K562 (cell line): ENCODE data around the gene ZNF438. TPM values are rescaled to one million over a fixed set of nuclear protein-coding genes. Genes with fewer than 3 reads are reported as not detected.

ENCODE experiments used
- ATAC-seq: fragments of 200-7000 bp; cut with Tn5 transposase; 3 replicates; pipeline ENCODE4 v1.9.1; 2020; ENCODE audit warnings: moderate library complexity
- BruUV-seq: library from RNA; stranded (reverse); fragments of 400-500 nt; replicated peaks from 2 replicates; lab custom pipeline; 2021; lab: Mats Ljungman, UMichigan
- CTCF ChIA-PET: fragments of 300-600 bp; formaldehyde crosslinking; extraction: SDS; loops from one replicate; lab custom pipeline; 2021; ENCODE audit warnings: low intra/inter-chr PET ratio; lab: Yijun Ruan, JAX
- POLR2A ChIA-PET: fragments of 300-600, 350-650 bp; sonication (Branson Sonifier 250); formaldehyde crosslinking; extraction: SDS; loops from one replicate; lab custom pipeline; 2021; ENCODE audit warnings: antibody characterized with exemption, inconsistent platforms; lab: Yijun Ruan, JAX
- DNase-seq, 4 experiments: peaks; one replicate each; pipeline versions ENCODE4 v3.0.0 to v3.0.0-alpha.2; 2011 to 2018; ENCODE audit warnings: low spot score in 3 of 4, mixed read lengths in 3 of 4; ENCODE audit errors: extremely low read depth in 1 of 4
- FAIRE-seq: peaks from 2 replicates; lab custom pipeline; 2011; peaks lifted over from hg19 to GRCh38; lab: Jason Lieb, UNC
- H2AFZ ChIP-seq: 2 replicates; pipeline ENCODE4 v1.6.0; 2011; ENCODE audit warnings: low read depth, low read length, control low read depth, inconsistent platforms
- H3K27ac ChIP-seq: fragments of 200-600 bp; 3 replicates; pipeline ENCODE4 v1.8.0; 2011; ENCODE audit warnings: low read depth, mild to moderate bottlenecking, control low read depth, inconsistent platforms, low read length, moderate library complexity, mixed read lengths; ENCODE audit errors: extremely low read depth
- H3K27me3 ChIP-seq, 2 experiments: fragments of 300-600 bp in 1 of 2; 2 replicates in 1 of 2; 3 replicates in 1 of 2; pipeline versions ENCODE4 v1.6.0 to v1.8.0; 2011; ENCODE audit warnings: inconsistent platforms in 2 of 2, low read length in 2 of 2, mild to moderate bottlenecking in 1 of 2, mixed read lengths in 1 of 2, moderate library complexity in 1 of 2; ENCODE audit not compliant: control insufficient read depth in 2 of 2, insufficient read depth in 2 of 2
- H3K36me3 ChIP-seq: fragments of 300-600 bp; 3 replicates; pipeline ENCODE4 v1.8.0; 2011; ENCODE audit warnings: mild to moderate bottlenecking, low read length, inconsistent platforms; ENCODE audit not compliant: control insufficient read depth, insufficient read depth
- H3K4me1 ChIP-seq, 2 experiments: fragments of 200-600 bp in 1 of 2; replicated peaks in 1 of 2; 2 replicates in 1 of 2; 3 replicates in 1 of 2; pipeline versions ENCODE4 v1.5.1 to v1.8.0; 2011; ENCODE audit warnings: inconsistent platforms in 2 of 2, low read length in 2 of 2, mild to moderate bottlenecking in 1 of 2, mixed read lengths in 1 of 2, moderate library complexity in 1 of 2; ENCODE audit not compliant: control insufficient read depth in 2 of 2, insufficient read depth in 2 of 2
- H3K4me2 ChIP-seq: 2 replicates; pipeline ENCODE4 v1.6.1; 2011; ENCODE audit warnings: low read length, control low read depth, inconsistent platforms, mixed read lengths; ENCODE audit not compliant: insufficient read depth
- H3K4me3 ChIP-seq: fragments of 200-600 bp; sonication (generic), shearing (Covaris generic); 2 replicates; pipeline ENCODE4 v1.5.1; 2016; ENCODE audit warnings: control low read depth, inconsistent platforms
- H3K79me2 ChIP-seq: fragments of 200-600 bp; 3 replicates; pipeline ENCODE4 v1.8.0; 2011; ENCODE audit warnings: low read length, inconsistent platforms; ENCODE audit not compliant: control insufficient read depth, insufficient read depth
- H3K9ac ChIP-seq, 2 experiments: 2 replicates each; pipeline versions ENCODE4 v1.6.0 to v1.6.1; 2011; ENCODE audit warnings: low read depth in 2 of 2, low read length in 2 of 2, control low read depth in 1 of 2, inconsistent platforms in 1 of 2, mild to moderate bottlenecking in 1 of 2, mixed read lengths in 1 of 2; ENCODE audit not compliant: insufficient read depth in 1 of 2
- H3K9me1 ChIP-seq: one replicate; pipeline ENCODE4 v1.6.0; 2011; ENCODE audit warnings: inconsistent platforms, mild to moderate bottlenecking, low read length, moderate library complexity; ENCODE audit not compliant: control insufficient read depth, insufficient read depth
- H3K9me3 ChIP-seq: replicated peaks from 2 replicates; pipeline ENCODE4 v1.5.1; 2011; ENCODE audit warnings: low read depth, low read length, inconsistent platforms; ENCODE audit not compliant: control insufficient read depth, insufficient read depth
- H4K20me1 ChIP-seq: replicated peaks from 2 replicates; pipeline ENCODE4 v1.6.1; 2011; ENCODE audit warnings: low read length, inconsistent platforms, mixed read lengths; ENCODE audit not compliant: control insufficient read depth, insufficient read depth
- ARHGAP35 ChIP-seq: fragments of 450-650 bp; IDR thresholded peaks from 2 replicates; pipeline ENCODE4 v1.6.1; 2018; ENCODE audit not compliant: partially characterized antibody
- BCOR ChIP-seq: fragments of 450-650 bp; IDR thresholded peaks from 2 replicates; pipeline ENCODE4 v1.6.1; 2016
- BRF2 ChIP-seq: IDR thresholded peaks from 3 replicates; pipeline ENCODE4 v1.6.1; 2011; ENCODE audit warnings: borderline replicate concordance, mild to moderate bottlenecking; ENCODE audit not compliant: insufficient read length, insufficient read depth
- CAMTA2 ChIP-seq: fragments of 250-450 bp; sonication (Bioruptor Pico); conservative IDR thresholded peaks from 2 replicates; pipeline ENCODE4 v1.5.1; 2022
- CHD2 ChIP-seq: IDR thresholded peaks from 2 replicates; pipeline ENCODE4 v1.6.1; 2011; ENCODE audit warnings: low read depth, low read length
- EP400 ChIP-seq: fragments of 450-650 bp; IDR thresholded peaks from 2 replicates; pipeline ENCODE4 v1.6.1; 2017; ENCODE audit warnings: antibody characterized with exemption, mild to moderate bottlenecking, moderate library complexity
- FOSL1 ChIP-seq: fragments of 200-800 bp; sonication (Bioruptor generic); conservative IDR thresholded peaks from 2 replicates; pipeline ENCODE4 v1.6.1; 2016; ENCODE audit warnings: missing genetic modification characterization, missing compliant biosample characterization
- HDGF ChIP-seq: fragments of 450-650 bp; IDR thresholded peaks from 2 replicates; pipeline ENCODE4 v1.6.1; 2016
- KAT2B ChIP-seq: IDR thresholded peaks from one replicate; pipeline ENCODE4 v1.6.1; 2012; ENCODE audit warnings: low read depth, mild to moderate bottlenecking, control low read depth, inconsistent platforms, low read length, moderate library complexity
- L3MBTL2 ChIP-seq: fragments of 450-650 bp; IDR thresholded peaks from 2 replicates; pipeline ENCODE4 v1.6.1; 2016; ENCODE audit warnings: mild to moderate bottlenecking, moderate library complexity
- NKRF ChIP-seq: fragments of 450-650 bp; IDR thresholded peaks from 2 replicates; pipeline ENCODE4 v1.6.1; 2016; ENCODE audit warnings: borderline replicate concordance
- RAD51 ChIP-seq: fragments of 450-650 bp; IDR thresholded peaks from 2 replicates; pipeline ENCODE4 v1.7.1; 2016; ENCODE audit warnings: low read depth, mild to moderate bottlenecking, borderline replicate concordance
- YBX1 ChIP-seq: fragments of 450-650 bp; IDR thresholded peaks from 2 replicates; pipeline ENCODE4 v1.7.1; 2016; ENCODE audit warnings: mild to moderate bottlenecking
- ZBTB12 ChIP-seq: fragments of 250-450 bp; sonication (Bioruptor Pico); IDR thresholded peaks from 2 replicates; pipeline ENCODE4 v1.4.0; 2020
- ZNF263 ChIP-seq: sonication (generic); formaldehyde crosslinking; IDR thresholded peaks from 2 replicates; pipeline ENCODE4 v1.8.0; 2022; ENCODE audit warnings: mild to moderate bottlenecking, missing genetic modification reagents, borderline replicate concordance
- ZSCAN32 ChIP-seq: fragments of 450-650 bp; formaldehyde crosslinking; IDR thresholded peaks from 2 replicates; pipeline ENCODE4 v1.4.0; 2020; ENCODE audit warnings: mild to moderate bottlenecking, moderate library complexity
- WGBS: fragments of 100-300 bp; shearing (Covaris generic); methylation state at CpG from one replicate; pipeline ENCODE4 v1.1.6; 2016; ENCODE audit warnings: low coverage, mixed read lengths; ENCODE audit not compliant: insufficient coverage; ENCODE audit errors: missing lambda C conversion rate; 5-methylcytosine and 5-hydroxymethylcytosine counted together
- in situ Hi-C: fragments of 300-500 bp; cut with MboI; formaldehyde crosslinking; loops from 4 replicates; pipeline ENCODE4 v1.15.0; 2018; ENCODE audit warnings: inconsistent platforms, mixed read lengths
- intact Hi-C: fragments of 100-400 bp; cut with micrococcal nuclease; formaldehyde crosslinking; loops from 2 replicates; pipeline ENCODE4 v1.14.2; 2022
- polyA plus RNA-seq, 8 experiments: library from polyadenylated mRNA; depleted of rRNA in 4 of 8; stranded (reverse) in 5 of 8; unstranded in 3 of 8; fragments of >200 nt; fragmentation: Nextera tagmentation in 2 of 8; fragmentation: Illumina TruSeq in 1 of 8; extraction: Ambion mirVana in 2 of 8; extraction: Trizol in 1 of 8; gene quantifications; 2 replicates each; pipeline versions ENCODE4 v1.2.1 to v1.2.3, GENCODE V29; 2011 to 2014; ENCODE audit warnings: inconsistent platforms in 1 of 8, missing spikeins in 1 of 8
- total RNA-seq, 7 experiments: library from RNA; depleted of rRNA in 6 of 7; stranded (reverse); fragments of >200 nt in 6 of 7; fragmentation: Illumina TruSeq in 2 of 7; extraction: Trizol in 2 of 7; gene quantifications; 2 replicates each; pipeline versions ENCODE4 v1.2.1 to v1.2.3, GENCODE V29; 2011 to 2021; ENCODE audit warnings: low replicate concordance in 1 of 7
- TF ChIP-seq, protein P1 (sequence below): fragments of 250-450 bp; sonication (Bioruptor Pico); IDR thresholded peaks from 2 replicates; pipeline ENCODE4 v1.5.0; 2022; ENCODE audit warnings: mild to moderate bottlenecking
- TF ChIP-seq, protein P2 (sequence below): sonication (generic); formaldehyde crosslinking; IDR thresholded peaks from 2 replicates; pipeline ENCODE4 v1.5.0; 2020; ENCODE audit warnings: missing genetic modification reagents

Gene ZNF438
- total and polyA plus RNA-seq, 9 of the 15 experiments (the other 6 are each of a cell fraction or from before 2014, with no cell fraction given): 0.45 to 1.5 (median 0.91) TPM

- Histone ChIP-seq H3K4me1 (no peaks in the 10 kb centered on the region), H3K9me3 (no peaks in the 10 kb centered on the region), H3K27ac (no peak overlapping the region), H3K4me3 (no peak overlapping the region)
- TF ChIP-seq KAT2B (no peak), EP400 (no peak), L3MBTL2 (no peak), BCOR (no peak), CAMTA2 (CRISPR knock-in tag) (no peak), HDGF (no peak), YBX1 (no peak), ZBTB12 (no peak), NKRF (no peak), FOSL1 (no peak), CHD2 (no peak), ARHGAP35 (no peak), BRF2 (no peak), ZNF263 (CRISPR knock-in tag) (no peak), RAD51 (no peak), ZSCAN32 (no peak)
- TF ChIP-seq, protein P1, sequence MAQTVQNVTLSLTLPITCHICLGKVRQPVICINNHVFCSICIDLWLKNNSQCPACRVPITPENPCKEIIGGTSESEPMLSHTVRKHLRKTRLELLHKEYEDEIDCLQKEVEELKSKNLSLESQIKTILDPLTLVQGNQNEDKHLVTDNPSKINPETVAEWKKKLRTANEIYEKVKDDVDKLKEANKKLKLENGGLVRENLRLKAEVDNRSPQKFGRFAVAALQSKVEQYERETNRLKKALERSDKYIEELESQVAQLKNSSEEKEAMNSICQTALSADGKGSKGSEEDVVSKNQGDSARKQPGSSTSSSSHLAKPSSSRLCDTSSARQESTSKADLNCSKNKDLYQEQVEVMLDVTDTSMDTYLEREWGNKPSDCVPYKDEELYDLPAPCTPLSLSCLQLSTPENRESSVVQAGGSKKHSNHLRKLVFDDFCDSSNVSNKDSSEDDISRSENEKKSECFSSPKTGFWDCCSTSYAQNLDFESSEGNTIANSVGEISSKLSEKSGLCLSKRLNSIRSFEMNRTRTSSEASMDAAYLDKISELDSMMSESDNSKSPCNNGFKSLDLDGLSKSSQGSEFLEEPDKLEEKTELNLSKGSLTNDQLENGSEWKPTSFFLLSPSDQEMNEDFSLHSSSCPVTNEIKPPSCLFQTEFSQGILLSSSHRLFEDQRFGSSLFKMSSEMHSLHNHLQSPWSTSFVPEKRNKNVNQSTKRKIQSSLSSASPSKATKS (CRISPR knock-in tag): no peak
- TF ChIP-seq, protein P2, sequence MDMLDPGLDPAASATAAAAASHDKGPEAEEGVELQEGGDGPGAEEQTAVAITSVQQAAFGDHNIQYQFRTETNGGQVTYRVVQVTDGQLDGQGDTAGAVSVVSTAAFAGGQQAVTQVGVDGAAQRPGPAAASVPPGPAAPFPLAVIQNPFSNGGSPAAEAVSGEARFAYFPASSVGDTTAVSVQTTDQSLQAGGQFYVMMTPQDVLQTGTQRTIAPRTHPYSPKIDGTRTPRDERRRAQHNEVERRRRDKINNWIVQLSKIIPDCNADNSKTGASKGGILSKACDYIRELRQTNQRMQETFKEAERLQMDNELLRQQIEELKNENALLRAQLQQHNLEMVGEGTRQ (CRISPR knock-in tag): no peak
- TF ChIP-seq, all 486 proteins: peak for 0
- Histone ChIP-seq H4K20me1 (no peaks in the 10 kb centered on the region), H3K9ac (no peak overlapping the region), H3K36me3 (no peaks in the 10 kb centered on the region), H3K79me2 (no peaks in the 10 kb centered on the region), H3K27me3 (peaks cover 6 to 11% of the 10 kb centered on the region in 2 experiments; a peak in 3 of 5 replicates), H3K4me2 (no peak overlapping the region), H3K9me1 (no peaks in the 10 kb centered on the region), H2AFZ (no peak overlapping the region)
- POLR2A ChIA-PET: interaction anchor here (0.7 kb wide), 1 partner anchor 18 kb away, joined by 3 read pairs; no protein-coding TSS in a partner anchor
- DNase-seq (no peak), ATAC-seq (no peak), FAIRE-seq (no peak)
- CTCF ChIA-PET: no interaction called here
- no TSS peak for BruUV-seq
- WGBS: 0% methylated on average over 4 of the region's 4 CpGs
- in situ Hi-C loops (no loop called here), intact Hi-C loops (no loop called here)
Observed at GRCh38 chr10:31070025-31070424, 38.4 kb upstream of the ZNF438 start.
